ENCODE results near the gene LMBRD1. TPM values are rescaled to one million over a fixed set of nuclear protein-coding genes. Genes with fewer than 3 reads are reported as not detected.

The LMBRD1 gene
- total RNA-seq, 1 donor from 2014 or later, result 28.7 TPM

DNA sequence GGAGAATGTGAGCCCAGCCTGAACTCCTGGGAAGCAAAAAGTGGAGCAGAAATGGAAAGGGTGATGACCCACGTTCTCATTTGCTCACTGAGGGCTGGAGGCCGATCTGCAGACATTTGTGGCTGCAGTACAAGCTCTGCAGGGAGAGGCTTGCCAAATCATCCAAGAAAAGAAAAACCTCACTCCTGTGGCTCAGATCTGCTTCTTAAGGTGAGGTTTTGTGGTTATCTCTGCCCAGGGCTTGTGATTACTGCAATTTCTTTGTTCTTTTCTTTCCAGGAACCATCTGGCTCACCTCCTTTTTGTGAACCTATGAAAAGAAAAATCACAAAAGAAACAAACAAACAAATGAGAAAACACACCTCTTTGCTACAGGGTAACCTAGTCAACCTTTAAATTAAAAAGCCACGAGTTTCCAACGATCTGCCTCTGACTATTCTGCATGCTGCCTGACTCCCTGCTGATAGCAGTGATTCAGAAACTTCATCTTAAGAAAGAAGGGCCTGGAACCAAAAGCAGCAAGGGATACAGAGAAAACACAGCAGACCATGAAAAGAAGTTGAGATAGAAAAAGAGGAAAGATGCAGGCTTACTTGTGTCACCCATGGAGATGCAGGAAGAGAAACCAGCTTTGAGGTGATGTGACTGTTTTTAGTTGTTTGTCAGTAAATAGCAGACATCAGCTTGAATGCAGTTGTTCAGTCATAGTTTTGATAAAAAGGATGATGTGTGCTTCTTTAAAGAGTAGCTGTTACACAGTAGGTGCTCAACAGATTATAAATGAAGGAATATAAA lies 165.1 kb downstream of the LMBRD1 start:
- Mint-ChIP-seq H3K4me1 (ENCODE audit: low read depth) (no peaks in the 10 kb centered on the region), H3K36me3 (ENCODE audit: low read depth) (no peaks in the 10 kb centered on the region), H3K27ac (ENCODE audit: unreplicated experiment) (no peak overlapping the region), H3K9me3 (ENCODE audit: low read depth) (peaks cover 3% of the 10 kb centered on the region), H3K4me3 (ENCODE audit: unreplicated experiment) (no peak overlapping the region), H3K27me3 (ENCODE audit: low read depth) (peaks cover 5% of the 10 kb centered on the region)
- TF ChIP-seq, protein P1, sequence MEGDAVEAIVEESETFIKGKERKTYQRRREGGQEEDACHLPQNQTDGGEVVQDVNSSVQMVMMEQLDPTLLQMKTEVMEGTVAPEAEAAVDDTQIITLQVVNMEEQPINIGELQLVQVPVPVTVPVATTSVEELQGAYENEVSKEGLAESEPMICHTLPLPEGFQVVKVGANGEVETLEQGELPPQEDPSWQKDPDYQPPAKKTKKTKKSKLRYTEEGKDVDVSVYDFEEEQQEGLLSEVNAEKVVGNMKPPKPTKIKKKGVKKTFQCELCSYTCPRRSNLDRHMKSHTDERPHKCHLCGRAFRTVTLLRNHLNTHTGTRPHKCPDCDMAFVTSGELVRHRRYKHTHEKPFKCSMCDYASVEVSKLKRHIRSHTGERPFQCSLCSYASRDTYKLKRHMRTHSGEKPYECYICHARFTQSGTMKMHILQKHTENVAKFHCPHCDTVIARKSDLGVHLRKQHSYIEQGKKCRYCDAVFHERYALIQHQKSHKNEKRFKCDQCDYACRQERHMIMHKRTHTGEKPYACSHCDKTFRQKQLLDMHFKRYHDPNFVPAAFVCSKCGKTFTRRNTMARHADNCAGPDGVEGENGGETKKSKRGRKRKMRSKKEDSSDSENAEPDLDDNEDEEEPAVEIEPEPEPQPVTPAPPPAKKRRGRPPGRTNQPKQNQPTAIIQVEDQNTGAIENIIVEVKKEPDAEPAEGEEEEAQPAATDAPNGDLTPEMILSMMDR (IDR thresholded peaks at IDR 0.05), result no peak
- no peak for DNase-seq (ENCODE audit: low spot score)

DNA sequence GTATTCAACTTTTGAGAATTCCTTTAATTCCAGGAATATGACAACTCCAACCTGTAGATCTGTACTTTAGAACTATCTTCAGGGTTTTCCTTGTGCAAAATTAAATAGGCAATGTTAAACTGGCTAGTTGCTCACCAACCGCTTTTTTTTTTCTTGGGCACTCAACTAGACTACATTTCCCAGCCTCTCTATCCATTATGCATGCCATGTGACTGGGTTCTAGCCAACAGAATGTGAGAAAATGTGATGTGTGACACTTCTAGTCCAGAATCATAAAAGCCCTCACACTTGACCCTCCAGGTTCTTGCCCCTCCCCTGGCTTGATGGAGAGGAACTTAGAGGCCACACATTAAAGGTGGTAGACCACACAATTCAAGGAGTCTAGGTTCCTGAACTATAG lies 166.0 kb downstream of the LMBRD1 start:
- peaks cover 3% of the 10 kb centered on the region for H3K9me3 Mint-ChIP-seq (ENCODE audit: low read depth)
- TF ChIP-seq, protein P1 (IDR thresholded peaks at IDR 0.05), result no peak
- no peaks in the 10 kb centered on the region for H3K36me3 Mint-ChIP-seq (ENCODE audit: low read depth)
- H3K4me1 Mint-ChIP-seq (ENCODE audit: low read depth), result no peaks in the 10 kb centered on the region
- H3K4me3 Mint-ChIP-seq (ENCODE audit: unreplicated experiment), result no peak overlapping the region
- DNase-seq (ENCODE audit: low spot score), result no peak
- no peak overlapping the region for H3K27ac Mint-ChIP-seq (ENCODE audit: unreplicated experiment)
- peaks cover 5% of the 10 kb centered on the region for H3K27me3 Mint-ChIP-seq (ENCODE audit: low read depth)

GRCh38 chr6:69627625-69628024 lies 169.2 kb downstream of the LMBRD1 start:
- TF ChIP-seq, protein P1 (IDR thresholded peaks at IDR 0.05), result no peak
- H3K4me1 Mint-ChIP-seq (ENCODE audit: low read depth), result no peaks in the 10 kb centered on the region
- H3K9me3 Mint-ChIP-seq (ENCODE audit: low read depth), result peaks cover 3% of the 10 kb centered on the region
- no peaks in the 10 kb centered on the region for H3K36me3 Mint-ChIP-seq (ENCODE audit: low read depth)
- no peak overlapping the region for H3K4me3 Mint-ChIP-seq (ENCODE audit: unreplicated experiment)
- peaks cover 7% of the 10 kb centered on the region for H3K27me3 Mint-ChIP-seq (ENCODE audit: low read depth)
- no peak for DNase-seq (ENCODE audit: low spot score)
- H3K27ac Mint-ChIP-seq (ENCODE audit: unreplicated experiment), result no peak overlapping the region

DNA sequence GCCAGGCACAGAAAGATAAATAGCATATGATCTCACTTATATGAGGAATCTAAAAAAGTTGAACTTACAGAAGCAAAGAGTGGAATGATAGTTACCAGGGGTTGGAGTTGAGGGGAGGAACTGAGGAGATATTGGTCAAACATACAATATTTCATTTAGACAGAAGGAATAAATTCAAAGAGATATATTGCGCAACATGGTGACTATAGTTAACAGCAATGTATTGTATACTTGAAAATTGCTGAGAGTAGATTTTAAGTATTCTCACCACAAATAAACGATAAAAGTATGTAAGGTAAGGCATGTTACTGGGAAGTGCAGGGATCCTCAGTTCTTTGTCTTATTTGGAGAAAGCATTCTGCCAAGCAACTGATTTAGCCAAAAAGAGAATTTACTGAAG lies 171.9 kb downstream of the LMBRD1 start:
- peaks cover 3% of the 10 kb centered on the region for H3K9me3 Mint-ChIP-seq (ENCODE audit: low read depth)
- no peak overlapping the region for H3K27ac Mint-ChIP-seq (ENCODE audit: unreplicated experiment)
- DNase-seq (ENCODE audit: low spot score), result no peak
- H3K36me3 Mint-ChIP-seq (ENCODE audit: low read depth), result no peaks in the 10 kb centered on the region
- TF ChIP-seq, protein P1 (IDR thresholded peaks at IDR 0.05), result no peak
- no peaks in the 10 kb centered on the region for H3K4me1 Mint-ChIP-seq (ENCODE audit: low read depth)
- H3K4me3 Mint-ChIP-seq (ENCODE audit: unreplicated experiment), result no peak overlapping the region
- H3K27me3 Mint-ChIP-seq (ENCODE audit: low read depth), result peaks cover 7% of the 10 kb centered on the region

Other genes starting within 250 kb of the LMBRD1 start
- 0.22 to 2.0 TPM (median 2.0 TPM) in 3 replicates for gene COL19A1, start 69.5 kb upstream of the LMBRD1 start, total RNA-seq

Measured in chondrocyte (in vitro differentiated cells).